ENCODE data around the gene PARP2.

DNA sequence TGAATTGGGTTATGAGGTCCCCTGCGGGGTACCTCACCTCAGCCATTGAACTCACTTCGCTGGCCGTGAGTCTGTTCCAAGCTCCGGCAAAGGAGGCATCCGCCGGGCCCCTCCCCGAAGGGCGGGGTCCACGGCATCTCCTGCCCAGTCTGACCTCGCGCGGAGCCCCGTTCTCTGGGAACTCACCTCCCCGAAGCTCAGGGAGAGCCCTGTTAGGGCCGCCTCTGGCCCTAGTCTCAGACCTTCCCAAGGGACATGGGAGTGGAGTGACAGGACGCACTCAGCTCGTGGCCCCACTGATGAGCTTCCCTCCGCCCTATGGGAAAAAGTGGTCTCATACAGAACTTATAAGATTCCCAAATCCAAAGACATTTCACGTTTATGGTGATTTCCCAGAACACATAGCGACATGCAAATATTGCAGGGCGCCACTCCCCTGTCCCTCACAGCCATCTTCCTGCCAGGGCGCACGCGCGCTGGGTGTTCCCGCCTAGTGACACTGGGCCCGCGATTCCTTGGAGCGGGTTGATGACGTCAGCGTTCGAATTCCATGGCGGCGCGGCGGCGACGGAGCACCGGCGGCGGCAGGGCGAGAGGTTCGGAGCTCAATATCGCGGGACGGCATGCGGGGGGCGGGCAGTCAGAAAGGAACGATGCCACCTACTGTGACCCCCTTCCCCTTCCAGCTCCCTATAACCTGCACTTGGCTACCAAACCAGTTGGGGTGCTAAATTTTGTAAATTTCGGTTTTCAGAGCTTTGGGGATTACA lies at the start of gene PARP2:
- TF ChIP-seq YY1 (IDR thresholded peaks at IDR 0.05; ENCODE audit: insufficient read depth, insufficient read length) (peak; percentile 55), SUZ12 (IDR thresholded peaks at IDR 0.05; ENCODE audit: extremely low read depth, insufficient read depth, insufficient read length) (no peak), ZNF274 (IDR thresholded peaks at IDR 0.05; ENCODE audit: low read depth, low read length) (no peak)

Data from NT2/D1 (cell line).